B cell (primary cell): ENCODE results near the gene CHCHD5.

ENCODE experiments used
- EZH2 ChIP-seq: IDR thresholded peaks from 2 replicates; pipeline ENCODE4 v1.6.1; 2012; ENCODE audit warnings: borderline replicate concordance, low read depth, mild to moderate bottlenecking, moderate library complexity, low read length; ENCODE audit not compliant: insufficient read depth, poor library complexity, severe bottlenecking
- TF ChIP-seq, protein P1 (sequence below): fragments of 200-600 bp; IDR thresholded peaks from one replicate; pipeline ENCODE4 v1.8.0; 2022; ENCODE audit warnings: antibody characterized with exemption, mild to moderate bottlenecking

DNA sequence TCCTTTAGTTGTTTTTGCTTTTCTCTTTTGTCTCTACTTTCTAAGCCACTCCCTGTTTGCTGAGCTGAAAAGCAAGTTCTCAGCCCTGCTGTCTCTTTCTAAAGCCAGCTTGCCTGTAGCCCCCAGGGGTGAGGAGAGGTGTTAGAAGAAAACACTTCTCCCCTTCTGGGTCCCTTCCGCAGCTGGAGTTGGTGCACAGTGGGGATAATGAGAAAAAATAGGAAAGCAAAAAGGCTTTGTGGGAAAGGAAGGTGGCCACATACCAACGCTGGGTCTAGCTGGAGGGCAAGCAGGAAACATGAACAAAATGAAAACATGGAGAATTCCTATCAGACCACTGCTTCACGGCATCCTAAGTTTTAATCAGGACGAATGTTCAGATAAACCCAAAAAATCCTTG lies 45.9 kb downstream of the CHCHD5 start:
- TF ChIP-seq, protein P1, sequence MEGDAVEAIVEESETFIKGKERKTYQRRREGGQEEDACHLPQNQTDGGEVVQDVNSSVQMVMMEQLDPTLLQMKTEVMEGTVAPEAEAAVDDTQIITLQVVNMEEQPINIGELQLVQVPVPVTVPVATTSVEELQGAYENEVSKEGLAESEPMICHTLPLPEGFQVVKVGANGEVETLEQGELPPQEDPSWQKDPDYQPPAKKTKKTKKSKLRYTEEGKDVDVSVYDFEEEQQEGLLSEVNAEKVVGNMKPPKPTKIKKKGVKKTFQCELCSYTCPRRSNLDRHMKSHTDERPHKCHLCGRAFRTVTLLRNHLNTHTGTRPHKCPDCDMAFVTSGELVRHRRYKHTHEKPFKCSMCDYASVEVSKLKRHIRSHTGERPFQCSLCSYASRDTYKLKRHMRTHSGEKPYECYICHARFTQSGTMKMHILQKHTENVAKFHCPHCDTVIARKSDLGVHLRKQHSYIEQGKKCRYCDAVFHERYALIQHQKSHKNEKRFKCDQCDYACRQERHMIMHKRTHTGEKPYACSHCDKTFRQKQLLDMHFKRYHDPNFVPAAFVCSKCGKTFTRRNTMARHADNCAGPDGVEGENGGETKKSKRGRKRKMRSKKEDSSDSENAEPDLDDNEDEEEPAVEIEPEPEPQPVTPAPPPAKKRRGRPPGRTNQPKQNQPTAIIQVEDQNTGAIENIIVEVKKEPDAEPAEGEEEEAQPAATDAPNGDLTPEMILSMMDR = no peak
- no peak for TF ChIP-seq EZH2
